HepG2 (cell line): ENCODE results near the gene RAP2A. TPM values are rescaled to one million over a fixed set of nuclear protein-coding genes. Genes with fewer than 3 reads are reported as not detected.

Source experiments
- ATAC-seq: fragments of 200-7000 bp; cut with Tn5 transposase; 3 replicates; pipeline ENCODE4 v1.9.1; 2020; ENCODE audit warnings: mild to moderate bottlenecking, moderate library complexity
- BruUV-seq: library from RNA; stranded (reverse); fragments of 400-500 nt; replicated peaks from 2 replicates; lab custom pipeline; 2021; lab: Mats Ljungman, UMichigan
- CTCF ChIA-PET: fragments of 300-600 bp; formaldehyde crosslinking; extraction: SDS; loops from one replicate; lab custom pipeline; 2021; ENCODE audit warnings: low total read pairs, inconsistent platforms, low intra/inter-chr PET ratio; lab: Yijun Ruan, JAX
- POLR2A ChIA-PET: fragments of 350-600 bp; sonication (Branson Sonifier 250); formaldehyde crosslinking; loops from one replicate; lab custom pipeline; 2020; ENCODE audit warnings: antibody characterized with exemption, inconsistent platforms; lab: Yijun Ruan, JAX
- DNase-seq: peaks from one replicate; pipeline ENCODE4 v3.0.0-alpha.2; 2015; ENCODE audit warnings: low spot score
- FAIRE-seq: peaks from 3 replicates; lab custom pipeline; 2011; peaks lifted over from hg19 to GRCh38; lab: Jason Lieb, UNC
- H2AFZ ChIP-seq: one replicate; pipeline ENCODE4 v1.6.1; 2011; ENCODE audit warnings: low read length, inconsistent platforms
- H3K27ac ChIP-seq: fragments of 300-600 bp; 3 replicates; pipeline ENCODE4 v1.8.0; 2011; ENCODE audit warnings: mixed run types, mild to moderate bottlenecking, mixed read lengths, low read length, inconsistent platforms; ENCODE audit not compliant: insufficient read depth; ENCODE audit errors: extremely low read length
- H3K27me3 ChIP-seq, 2 experiments: fragments of 200-600 bp in 1 of 2; 2 replicates in 1 of 2; 3 replicates in 1 of 2; pipeline versions ENCODE4 v1.6.0 to v1.8.0; 2011; ENCODE audit warnings: low read length in 2 of 2, mild to moderate bottlenecking in 2 of 2, moderate library complexity in 2 of 2, inconsistent platforms in 1 of 2; ENCODE audit not compliant: insufficient read depth in 2 of 2, control insufficient read depth in 1 of 2
- H3K36me3 ChIP-seq, 2 experiments: fragments of 200-600 bp in 1 of 2; replicated peaks in 1 of 2; 2 replicates in 1 of 2; 3 replicates in 1 of 2; pipeline versions ENCODE4 v1.5.1 to v1.8.0; 2011; ENCODE audit warnings: low read length in 2 of 2, inconsistent platforms in 1 of 2; ENCODE audit not compliant: insufficient read depth in 2 of 2, control insufficient read depth in 1 of 2
- H3K4me1 ChIP-seq: 2 replicates; pipeline ENCODE4 v1.5.1; 2012; ENCODE audit warnings: low read length, inconsistent platforms; ENCODE audit not compliant: insufficient read depth
- H3K4me2 ChIP-seq: 2 replicates; pipeline ENCODE4 v1.6.0; 2011; ENCODE audit warnings: low read depth, low read length, inconsistent platforms
- H3K4me3 ChIP-seq, 3 experiments: fragments of 200-600 bp in 1 of 3; sonication (generic), shearing (Covaris generic) in 1 of 3; replicated peaks in 1 of 3; 2 replicates each; pipeline ENCODE4 v1.5.1; 2011 to 2016; ENCODE audit warnings: low read length in 3 of 3, inconsistent platforms in 2 of 3, low read depth in 2 of 3, mild to moderate bottlenecking in 2 of 3, control low read depth in 1 of 3, mixed read lengths in 1 of 3; ENCODE audit not compliant: insufficient read depth in 1 of 3
- H3K79me2 ChIP-seq: one replicate; pipeline ENCODE4 v1.6.1; 2011; ENCODE audit warnings: low read length, inconsistent platforms; ENCODE audit not compliant: insufficient read depth
- H3K9ac ChIP-seq: 2 replicates; pipeline ENCODE4 v1.6.0; 2011; ENCODE audit warnings: mild to moderate bottlenecking, low read depth, low read length, inconsistent platforms; ENCODE audit not compliant: insufficient read depth
- H3K9me3 ChIP-seq: 2 replicates; pipeline ENCODE4 v1.5.1; 2012; ENCODE audit warnings: mild to moderate bottlenecking, low read length
- H4K20me1 ChIP-seq: 2 replicates; pipeline ENCODE4 v1.6.0; 2011; ENCODE audit warnings: inconsistent platforms, mild to moderate bottlenecking, low read length, moderate library complexity; ENCODE audit not compliant: insufficient read depth
- BATF2 ChIP-seq: sonication (generic); formaldehyde crosslinking; IDR thresholded peaks from 2 replicates; pipeline ENCODE4 v1.8.0; 2022; ENCODE audit warnings: mild to moderate bottlenecking, missing genetic modification reagents, moderate library complexity
- GPN1 ChIP-seq: sonication (generic); formaldehyde crosslinking; IDR thresholded peaks from 2 replicates; pipeline ENCODE4 v1.5.1; 2020; ENCODE audit warnings: missing genetic modification reagents, borderline replicate concordance
- JUNB ChIP-seq: sonication (generic); formaldehyde crosslinking; IDR thresholded peaks from 2 replicates; pipeline ENCODE4 v1.8.0; 2022; ENCODE audit warnings: missing genetic modification reagents, mild to moderate bottlenecking, borderline replicate concordance
- KDM5B ChIP-seq: sonication (generic); formaldehyde crosslinking; IDR thresholded peaks from 2 replicates; pipeline ENCODE4 v1.4.0; 2020; ENCODE audit warnings: missing genetic modification reagents, mild to moderate bottlenecking, borderline replicate concordance
- KDM6A ChIP-seq: IDR thresholded peaks from 2 replicates; pipeline ENCODE4 v1.6.1; 2016; ENCODE audit warnings: low read depth
- KLF13 ChIP-seq: sonication (generic); formaldehyde crosslinking; IDR thresholded peaks from 2 replicates; pipeline ENCODE4 v1.4.0; 2020; ENCODE audit warnings: mild to moderate bottlenecking, missing genetic modification reagents
- PAXIP1 ChIP-seq: sonication (generic); formaldehyde crosslinking; conservative IDR thresholded peaks from 2 replicates; pipeline ENCODE4 v1.4.0; 2020; ENCODE audit warnings: mild to moderate bottlenecking, missing genetic modification reagents, moderate library complexity
- SAP130 ChIP-seq: IDR thresholded peaks from 2 replicates; pipeline ENCODE4 v1.6.1; 2016; ENCODE audit warnings: low read depth
- SKIL ChIP-seq: sonication (generic); formaldehyde crosslinking; IDR thresholded peaks from 2 replicates; pipeline ENCODE4 v1.8.0; 2022; ENCODE audit warnings: missing genetic modification reagents, mild to moderate bottlenecking, moderate library complexity, borderline replicate concordance
- SOX6 ChIP-seq, 2 experiments: fragments of 450-650 bp in 1 of 2; sonication (generic) in 1 of 2; formaldehyde crosslinking in 1 of 2; IDR thresholded peaks; 2 replicates each; pipeline versions ENCODE4 v1.4.0 to v1.6.1; 2017 to 2020; ENCODE audit warnings: antibody characterized with exemption in 1 of 2, mild to moderate bottlenecking in 1 of 2, missing genetic modification reagents in 1 of 2
- YEATS4 ChIP-seq: sonication (generic); formaldehyde crosslinking; IDR thresholded peaks from 2 replicates; pipeline ENCODE4 v1.4.0; 2020; ENCODE audit warnings: missing genetic modification reagents, borderline replicate concordance
- ZMYM4 ChIP-seq: sonication (generic); formaldehyde crosslinking; IDR thresholded peaks from 2 replicates; pipeline ENCODE4 v1.8.1; 2023; ENCODE audit warnings: mild to moderate bottlenecking, missing genetic modification reagents
- ZNF160 ChIP-seq: sonication (generic); formaldehyde crosslinking; IDR thresholded peaks from 2 replicates; pipeline ENCODE4 v1.8.0; 2022; ENCODE audit warnings: mild to moderate bottlenecking, inconsistent platforms, missing genetic modification reagents
- ZNF256 ChIP-seq: sonication (generic); formaldehyde crosslinking; conservative IDR thresholded peaks from 2 replicates; pipeline ENCODE4 v1.4.0; 2020; ENCODE audit warnings: missing genetic modification reagents
- ZNF354B ChIP-seq: sonication (generic); formaldehyde crosslinking; IDR thresholded peaks from 2 replicates; pipeline ENCODE4 v1.8.0; 2022; ENCODE audit warnings: mild to moderate bottlenecking, missing genetic modification reagents
- ZNF678 ChIP-seq: sonication (generic); formaldehyde crosslinking; IDR thresholded peaks from 2 replicates; pipeline ENCODE4 v1.4.0; 2020; ENCODE audit warnings: mild to moderate bottlenecking, missing genetic modification reagents
- ZNF709 ChIP-seq: sonication (generic); formaldehyde crosslinking; IDR thresholded peaks from 2 replicates; pipeline ENCODE4 v1.5.0; 2020; ENCODE audit warnings: mild to moderate bottlenecking, missing genetic modification reagents
- ZNF777 ChIP-seq: sonication (generic); formaldehyde crosslinking; IDR thresholded peaks from 2 replicates; pipeline ENCODE4 v1.4.0; 2020; ENCODE audit warnings: missing genetic modification reagents
- WGBS: methylation state at CpG from one replicate; pipeline ENCODE4 v1.1.6; 2017; ENCODE audit warnings: low lambda C conversion rate; 5-methylcytosine and 5-hydroxymethylcytosine counted together
- in situ Hi-C: cut with HindIII; loops from 2 replicates; pipeline ENCODE4 v1.10.0; 2017; ENCODE audit warnings: low pct_unique_long_range_greater_than_20kb; ENCODE audit not compliant: extremely low pct_ligation_motif_present
- intact Hi-C: fragments of 100-400 bp; cut with micrococcal nuclease; formaldehyde crosslinking; loops from one replicate; pipeline ENCODE4 v1.10.0; 2022; ENCODE audit not compliant: unreplicated experiment
- polyA plus RNA-seq, 8 experiments: library from polyadenylated mRNA; depleted of rRNA in 3 of 8; stranded (reverse) in 7 of 8; unstranded in 1 of 8; fragments of >200 nt; fragmentation: Illumina TruSeq in 4 of 8; extraction: Trizol in 4 of 8; gene quantifications; 2 replicates each; pipeline versions ENCODE4 v1.2.1 to v1.2.3, GENCODE V29; 2011 to 2016; ENCODE audit warnings: low read depth in 4 of 8, missing spikeins in 1 of 8, mixed read lengths in 1 of 8; ENCODE audit not compliant: insufficient read depth in 1 of 8
- total RNA-seq, 5 experiments: library from RNA; depleted of rRNA; stranded (reverse); fragments of >200 nt; fragmentation: Illumina TruSeq; extraction: Trizol; gene quantifications; 2 replicates each; pipeline ENCODE4 v1.2.3, GENCODE V29; 2016; ENCODE audit warnings: low read depth in 1 of 5

RAP2A gene
- total and polyA plus RNA-seq, 2 of the 13 experiments (the other 11 are each of a cell fraction or from before 2014, with no cell fraction given), result 9.9 to 23.1 TPM

GRCh38 chr13:97434397-97435201 lies 630 bp downstream of the RAP2A start:
- no TSS peak for BruUV-seq
- WGBS, result 2% methylated on average over 18 of the region's 60 CpGs
- Histone ChIP-seq H3K27ac (peak overlapping the region; percentile 63), H3K36me3 (peaks cover 0 to 5% of the 10 kb centered on the region in 2 experiments; a peak in 1 of 5 replicates), H3K4me3 (peak overlapping the region; percentile 82 to 90 (median 89)), H2AFZ (no peak overlapping the region), H3K27me3 (no peaks in the 10 kb centered on the region), H3K9ac (peak overlapping the region; percentile 77), H3K9me3 (no peaks in the 10 kb centered on the region), H3K79me2 (peaks cover 32% of the 10 kb centered on the region), H3K4me1 (peaks cover 62% of the 10 kb centered on the region), H4K20me1 (no peaks in the 10 kb centered on the region), H3K4me2 (peak overlapping the region; percentile 92)
- FAIRE-seq (no peak), DNase-seq (no peak), ATAC-seq (no peak)
- intact Hi-C loops (loop anchor here (1.0 to 10.0 kb wide), 2 partner anchors 146 to 210 kb away; partner anchors contain the start of gene MBNL2), in situ Hi-C loops (loop anchor here (5.0 kb wide), 1 partner anchor 143 kb away; no protein-coding TSS in a partner anchor)
- CTCF ChIA-PET, result no interaction called here
- POLR2A ChIA-PET, result interaction anchor here (1.3 to 1.8 kb wide), 4 partner anchors 147 to 1381 kb away, joined by 3 to 6 read pairs (median 6); partner anchors contain the start of gene UGGT2
- TF ChIP-seq GPN1 (CRISPR knock-in tag) (no peak), BATF2 (CRISPR knock-in tag) (no peak), ZNF709 (CRISPR knock-in tag) (0 out of 2 replicates have a peak, but pooled peaks have one; percentile 36), SOX6 (IDR thresholded peaks at IDR 0.05) (no peak), SOX6 (CRISPR knock-in tag; IDR thresholded peaks at IDR 0.05) (peak; percentile 19; the same call in 1 of the 2 replicates), KDM6A (no peak), KDM5B (CRISPR knock-in tag) (peak; percentile 30; the same call in 1 of the 2 replicates), ZNF256 (CRISPR knock-in tag) (no peak), SAP130 (CRISPR knock-in tag) (peak; percentile 28; the same call in 1 of the 2 replicates), ZNF160 (no peak), ZMYM4 (peak; percentile 43; the same call in 1 of the 2 replicates), KLF13 (CRISPR knock-in tag) (no peak), ZNF354B (CRISPR knock-in tag) (no peak), PAXIP1 (CRISPR knock-in tag) (no peak), YEATS4 (CRISPR knock-in tag) (no peak), JUNB (CRISPR knock-in tag) (no peak), ZNF678 (CRISPR knock-in tag) (no peak), ZNF777 (CRISPR knock-in tag) (peak; percentile 92), SKIL (no peak)
